WERI-Rb-1 (cell line): Measurements from ENCODE around the gene EFCAB12.

ENCODE experiments used
- DNase-seq: peaks from one replicate; pipeline ENCODE4 v3.0.0-alpha.2; 2020
- H3K27ac ChIP-seq: fragments of 250-450 bp; sonication (Bioruptor Pico); 2 replicates; pipeline ENCODE4 v1.5.1; 2020; ENCODE audit warnings: mild to moderate bottlenecking, moderate library complexity
- H3K27me3 ChIP-seq: fragments of 250-450 bp; sonication (Bioruptor Pico); 2 replicates; pipeline ENCODE4 v1.5.1; 2021; ENCODE audit warnings: mild to moderate bottlenecking, low read depth, moderate library complexity; ENCODE audit not compliant: insufficient read depth, severe bottlenecking
- H3K36me3 ChIP-seq: fragments of 250-450 bp; sonication (Bioruptor Pico); 2 replicates; pipeline ENCODE4 v1.5.1; 2020; ENCODE audit warnings: mild to moderate bottlenecking, moderate library complexity
- H3K4me3 ChIP-seq: 2 replicates; pipeline ENCODE4 v1.5.1; 2011; ENCODE audit warnings: low read depth, mild to moderate bottlenecking, control low read depth, low read length
- H3K9me3 ChIP-seq: fragments of 250-450 bp; sonication (Bioruptor Pico); 2 replicates; pipeline ENCODE4 v1.5.1; 2021; ENCODE audit warnings: mild to moderate bottlenecking, moderate library complexity; ENCODE audit not compliant: severe bottlenecking
- CTCF ChIP-seq: IDR thresholded peaks from 2 replicates; pipeline ENCODE4 v1.5.1; 2011; ENCODE audit warnings: low read depth, mild to moderate bottlenecking, control low read depth, inconsistent platforms, low read length

Gene EFCAB12

GRCh38 chr3:129442947-129443346 lies 14.5 kb upstream of the EFCAB12 start:
- TF ChIP-seq CTCF, result no peak
- no peak for DNase-seq
- H3K27me3 ChIP-seq, result no peaks in the 10 kb centered on the region
- H3K27ac ChIP-seq, result no peak overlapping the region
- H3K9me3 ChIP-seq, result no peaks in the 10 kb centered on the region
- H3K4me3 ChIP-seq, result no peak overlapping the region
- peaks cover 4% of the 10 kb centered on the region for H3K36me3 ChIP-seq

GRCh38 chr3:129442486-129442885 lies 14.1 kb upstream of the EFCAB12 start:
- Histone ChIP-seq H3K4me3 (no peak overlapping the region), H3K9me3 (no peaks in the 10 kb centered on the region), H3K36me3 (peaks cover 9% of the 10 kb centered on the region), H3K27me3 (no peaks in the 10 kb centered on the region), H3K27ac (no peak overlapping the region)
- DNase-seq, result no peak
- TF ChIP-seq CTCF, result no peak

GRCh38 chr3:129441782-129442181 lies 13.3 kb upstream of the EFCAB12 start:
- no peaks in the 10 kb centered on the region for H3K9me3 ChIP-seq
- TF ChIP-seq CTCF, result no peak
- DNase-seq, result no peak
- no peak overlapping the region for H3K27ac ChIP-seq
- H3K4me3 ChIP-seq, result no peak overlapping the region
- H3K36me3 ChIP-seq, result peaks cover 16% of the 10 kb centered on the region
- H3K27me3 ChIP-seq, result no peaks in the 10 kb centered on the region

- DNase-seq, result no peak
- H3K27ac ChIP-seq, result peak overlapping the region; percentile 96
- H3K9me3 ChIP-seq, result no peaks in the 10 kb centered on the region
- no peak for TF ChIP-seq CTCF
- H3K27me3 ChIP-seq, result no peaks in the 10 kb centered on the region
- H3K4me3 ChIP-seq, result peak overlapping the region; percentile 99
- peaks cover 21% of the 10 kb centered on the region for H3K36me3 ChIP-seq
Measured at GRCh38 chr3:129441215-129441614, 12.8 kb upstream of the EFCAB12 start.

- H3K27me3 ChIP-seq, result no peaks in the 10 kb centered on the region
Measured at GRCh38 chr3:129440618-129441190, 12.3 kb upstream of the EFCAB12 start.

More at GRCh38 chr3:129440618-129441190, 12.3 kb upstream of the EFCAB12 start:
- Histone ChIP-seq H3K27ac (peak overlapping the region; percentile 96), H3K9me3 (no peaks in the 10 kb centered on the region), H3K36me3 (peaks cover 27% of the 10 kb centered on the region), H3K4me3 (peak overlapping the region; percentile 99)
- no peak for DNase-seq
- no peak for TF ChIP-seq CTCF
